PFSK-1 (cell line): ENCODE results near the gene PWWP2B.

Experiments used
- POLR2AphosphoS5 ChIP-seq: IDR thresholded peaks from 2 replicates; pipeline ENCODE4 v1.6.1; 2012; ENCODE audit warnings: low read depth, mild to moderate bottlenecking, control low read depth, low read length, moderate library complexity
- SIN3A ChIP-seq: IDR thresholded peaks from 2 replicates; pipeline ENCODE4 v1.6.1; 2012; ENCODE audit warnings: mild to moderate bottlenecking, low read length, moderate library complexity, borderline replicate concordance; ENCODE audit not compliant: insufficient read depth
- TAF1 ChIP-seq: IDR thresholded peaks from 2 replicates; pipeline ENCODE4 v1.6.1; 2012; ENCODE audit warnings: low read length, control low read depth, borderline replicate concordance; ENCODE audit not compliant: insufficient read depth

- TF ChIP-seq TAF1, result no peak
- TF ChIP-seq SIN3A, result no peak
- TF ChIP-seq POLR2AphosphoS5, result no peak
Measured at GRCh38 chr10:132440791-132441565, 44.0 kb downstream of the PWWP2B start.
